ENCODE data around the gene SPRY4. TPM values are rescaled to one million over a fixed set of nuclear protein-coding genes. Genes with fewer than 3 reads are reported as not detected.
A peak's percentile ranks its signal among the peaks of the same experiment; 100 is the strongest.

SPRY4 gene
- total RNA-seq, 2 donors from 2014 or later = 8.4 to 21.5 TPM

DNA sequence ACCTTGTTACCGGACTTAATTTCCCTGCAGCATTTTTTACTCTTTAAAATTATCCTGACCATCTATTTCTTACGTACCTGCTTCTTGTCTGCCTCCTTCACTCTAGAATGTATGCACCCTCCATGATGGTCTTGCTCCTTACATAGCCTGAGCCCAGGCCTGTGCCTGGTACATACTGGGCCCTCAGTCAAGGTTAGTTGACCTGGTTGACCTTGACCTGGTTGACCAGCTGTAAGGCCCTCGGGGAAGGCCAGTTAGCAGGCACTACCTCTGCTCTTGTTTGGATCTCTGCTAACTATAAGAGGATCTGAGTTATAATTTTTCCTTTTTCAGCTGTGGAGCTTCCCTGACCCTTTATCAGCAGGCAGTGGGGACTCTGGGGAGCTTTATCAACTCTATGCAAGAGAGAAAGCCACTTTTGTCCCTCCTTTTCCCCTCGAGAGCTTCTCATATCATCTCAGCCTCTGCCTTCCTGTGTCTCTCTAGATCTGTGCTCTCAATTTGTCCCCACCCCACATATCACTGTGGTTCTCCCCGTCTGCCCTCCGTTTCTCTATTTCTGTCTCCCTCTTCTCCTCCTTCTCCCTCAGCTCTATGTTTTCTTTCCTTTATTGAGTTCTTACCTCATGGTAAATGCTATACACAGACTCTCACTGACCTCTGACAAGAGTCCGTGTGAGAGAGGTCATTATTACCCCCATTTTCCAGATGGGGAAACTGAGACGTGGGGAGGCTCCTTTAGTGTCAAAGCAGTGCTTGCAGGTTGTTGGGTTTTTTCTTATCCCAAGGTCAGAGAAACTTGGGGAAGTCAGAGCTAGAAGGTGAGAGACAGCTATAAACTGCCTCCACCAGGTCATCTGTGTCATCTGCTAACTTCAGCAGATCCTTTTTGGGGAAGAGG is 28.6 kb downstream of the SPRY4 start:
- TF ChIP-seq, protein P1, sequence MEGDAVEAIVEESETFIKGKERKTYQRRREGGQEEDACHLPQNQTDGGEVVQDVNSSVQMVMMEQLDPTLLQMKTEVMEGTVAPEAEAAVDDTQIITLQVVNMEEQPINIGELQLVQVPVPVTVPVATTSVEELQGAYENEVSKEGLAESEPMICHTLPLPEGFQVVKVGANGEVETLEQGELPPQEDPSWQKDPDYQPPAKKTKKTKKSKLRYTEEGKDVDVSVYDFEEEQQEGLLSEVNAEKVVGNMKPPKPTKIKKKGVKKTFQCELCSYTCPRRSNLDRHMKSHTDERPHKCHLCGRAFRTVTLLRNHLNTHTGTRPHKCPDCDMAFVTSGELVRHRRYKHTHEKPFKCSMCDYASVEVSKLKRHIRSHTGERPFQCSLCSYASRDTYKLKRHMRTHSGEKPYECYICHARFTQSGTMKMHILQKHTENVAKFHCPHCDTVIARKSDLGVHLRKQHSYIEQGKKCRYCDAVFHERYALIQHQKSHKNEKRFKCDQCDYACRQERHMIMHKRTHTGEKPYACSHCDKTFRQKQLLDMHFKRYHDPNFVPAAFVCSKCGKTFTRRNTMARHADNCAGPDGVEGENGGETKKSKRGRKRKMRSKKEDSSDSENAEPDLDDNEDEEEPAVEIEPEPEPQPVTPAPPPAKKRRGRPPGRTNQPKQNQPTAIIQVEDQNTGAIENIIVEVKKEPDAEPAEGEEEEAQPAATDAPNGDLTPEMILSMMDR (IDR thresholded peaks at IDR 0.05) = no peak
- DNase-seq = no peak
- no peak overlapping the region for H3K4me3 ChIP-seq
- no peaks in the 10 kb centered on the region for H3K9me3 ChIP-seq
- intact Hi-C loops (cut with DNase I) = no loop called here
- no peaks in the 10 kb centered on the region for H3K4me1 ChIP-seq
- no peaks in the 10 kb centered on the region for H3K27me3 ChIP-seq
- H3K27ac ChIP-seq = no peak overlapping the region
- H3K9ac ChIP-seq (ENCODE audit: low read depth in 2 of 2, low read length in 2 of 2) = peak overlapping the region in 1 of 2 donors; percentile 9
- no peaks in the 10 kb centered on the region for H3K36me3 ChIP-seq

DNA sequence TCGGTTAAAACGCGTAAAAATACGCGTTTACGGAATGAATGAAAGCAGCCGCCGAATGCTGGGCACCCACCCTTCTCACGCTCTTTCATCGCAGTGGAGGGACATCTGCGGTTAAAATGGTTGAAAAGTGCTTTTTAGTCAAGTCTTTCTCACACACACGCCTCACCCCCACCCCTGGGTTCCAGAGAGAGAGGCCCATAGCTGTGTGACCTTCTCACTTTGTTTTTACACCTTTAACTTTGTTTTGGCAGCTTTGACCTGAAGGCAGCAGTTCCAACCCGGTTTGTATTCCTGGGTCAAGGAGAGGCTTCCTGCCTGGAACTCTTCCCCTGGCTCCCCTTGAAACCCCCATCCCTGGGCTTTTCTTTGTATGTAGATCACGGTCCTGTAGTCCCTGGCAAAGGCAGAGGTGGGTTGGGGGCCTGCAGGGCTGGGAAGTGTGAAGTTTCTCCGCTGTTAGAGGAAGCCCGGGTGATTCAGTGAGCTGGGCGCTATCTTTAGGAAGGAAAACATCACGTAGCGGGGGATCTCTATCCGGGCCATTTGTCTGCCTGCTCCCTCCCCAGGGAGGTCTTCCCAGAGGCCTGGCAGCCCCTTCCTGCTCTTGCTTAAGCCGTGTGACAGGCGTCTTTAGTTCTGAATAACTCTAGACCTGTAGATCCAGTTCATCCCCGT is 29.6 kb downstream of the SPRY4 start:
- Histone ChIP-seq H3K36me3 (no peaks in the 10 kb centered on the region), H3K9me3 (no peaks in the 10 kb centered on the region), H3K27ac (no peak overlapping the region), H3K27me3 (no peaks in the 10 kb centered on the region), H3K4me1 (no peaks in the 10 kb centered on the region), H3K9ac (ENCODE audit: low read depth in 2 of 2, low read length in 2 of 2) (no peak overlapping the region), H3K4me3 (no peak overlapping the region)
- intact Hi-C loops (cut with DNase I) = no loop called here
- no peak for DNase-seq
- TF ChIP-seq, protein P1 (IDR thresholded peaks at IDR 0.05) = no peak

DNA sequence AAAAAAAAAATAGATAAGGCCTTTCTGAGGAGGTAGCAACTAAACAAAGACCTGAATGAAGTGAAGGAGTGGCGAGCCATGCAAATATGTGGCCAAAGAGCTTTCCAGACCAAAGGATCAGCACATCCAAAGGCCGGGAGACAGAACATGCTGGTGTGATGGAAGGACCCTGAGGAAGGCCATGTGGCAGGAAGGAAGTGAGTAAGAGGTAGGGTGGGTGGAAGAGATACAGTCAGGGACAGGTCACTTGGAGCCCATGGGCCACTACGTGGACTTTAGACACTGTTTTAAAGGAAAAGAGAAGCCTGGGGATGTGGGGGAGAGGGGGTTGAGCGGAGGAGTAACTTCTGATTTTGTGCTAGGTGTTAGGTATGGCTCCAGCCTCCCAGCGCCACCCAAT is 31.3 kb downstream of the SPRY4 start:
- no peak overlapping the region for H3K9ac ChIP-seq (ENCODE audit: low read depth in 2 of 2, low read length in 2 of 2)
- no peak overlapping the region for H3K27ac ChIP-seq
- no peaks in the 10 kb centered on the region for H3K36me3 ChIP-seq
- no peaks in the 10 kb centered on the region for H3K27me3 ChIP-seq
- no peak for DNase-seq
- no peaks in the 10 kb centered on the region for H3K4me1 ChIP-seq
- TF ChIP-seq, protein P1 (IDR thresholded peaks at IDR 0.05) = no peak
- H3K9me3 ChIP-seq = no peaks in the 10 kb centered on the region
- intact Hi-C loops (cut with DNase I) = no loop called here
- H3K4me3 ChIP-seq = no peak overlapping the region

DNA sequence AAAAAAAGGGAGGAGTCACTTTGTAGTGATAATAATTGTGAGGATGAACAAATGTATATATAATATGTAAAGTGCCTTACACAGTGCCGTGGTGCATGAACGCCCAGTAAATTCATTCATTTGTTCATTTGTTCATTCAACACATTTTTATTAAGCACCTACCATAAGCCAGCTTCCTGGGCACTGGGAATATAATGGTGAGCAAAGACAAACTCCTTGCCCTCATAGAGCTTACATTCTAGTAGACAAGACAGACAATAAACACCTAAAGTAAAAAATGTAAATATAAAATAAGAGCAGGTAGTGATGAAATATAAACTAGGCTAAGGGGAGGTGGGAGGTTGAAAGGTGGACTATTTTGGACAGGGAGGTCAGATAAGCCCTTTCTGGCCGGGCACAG is 32.0 kb downstream of the SPRY4 start:
- TF ChIP-seq, protein P1 (IDR thresholded peaks at IDR 0.05) = no peak
- intact Hi-C loops (cut with DNase I) = no loop called here
- H3K4me1 ChIP-seq = no peaks in the 10 kb centered on the region
- DNase-seq = no peak
- H3K27ac ChIP-seq = no peak overlapping the region
- no peaks in the 10 kb centered on the region for H3K36me3 ChIP-seq
- no peaks in the 10 kb centered on the region for H3K27me3 ChIP-seq
- no peaks in the 10 kb centered on the region for H3K9me3 ChIP-seq
- H3K4me3 ChIP-seq = no peak overlapping the region
- no peak overlapping the region for H3K9ac ChIP-seq (ENCODE audit: low read depth in 2 of 2, low read length in 2 of 2)

DNA sequence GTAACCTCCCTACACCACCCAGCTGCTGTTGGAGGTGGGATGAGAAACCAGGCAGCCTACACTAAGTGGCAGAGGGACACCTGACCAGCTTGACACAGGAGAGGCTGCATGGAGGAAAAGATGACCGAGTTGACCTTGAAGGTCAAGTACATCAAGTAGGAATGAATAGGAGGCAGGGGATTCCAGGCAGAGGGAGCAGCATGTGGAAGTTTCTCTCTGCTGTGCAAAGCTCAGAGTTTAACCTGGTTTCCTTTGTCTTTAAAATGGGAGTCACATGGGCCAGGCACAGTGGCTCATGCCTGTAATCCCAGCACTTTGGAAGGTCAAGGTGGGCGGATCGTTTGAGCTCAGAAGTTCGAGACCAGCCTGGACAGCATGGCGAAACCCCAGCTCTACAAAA is 32.6 kb downstream of the SPRY4 start:
- intact Hi-C loops (cut with DNase I) = no loop called here
- TF ChIP-seq, protein P1 (IDR thresholded peaks at IDR 0.05) = no peak
- H3K4me3 ChIP-seq = no peak overlapping the region

More for the DNA sequence above, 32.6 kb downstream of the SPRY4 start:
- Histone ChIP-seq H3K9me3 (no peaks in the 10 kb centered on the region), H3K36me3 (no peaks in the 10 kb centered on the region), H3K27me3 (no peaks in the 10 kb centered on the region), H3K4me1 (no peaks in the 10 kb centered on the region), H3K27ac (no peak overlapping the region), H3K9ac (ENCODE audit: low read depth in 2 of 2, low read length in 2 of 2) (no peak overlapping the region)
- DNase-seq = no peak

Measured in colonic mucosa (tissue), 4 donors.